GM06990 (cell line): ENCODE data around the gene SLC29A2.

Source experiments
- DNase-seq: peaks from one replicate; pipeline ENCODE4 v3.0.0-alpha.2; 2011; ENCODE audit not compliant: insufficient read length; ENCODE audit errors: extremely low read depth
- H3K27me3 ChIP-seq: replicated peaks from 2 replicates; pipeline ENCODE4 v1.6.0; 2011; ENCODE audit warnings: low read length; ENCODE audit not compliant: control insufficient read depth, insufficient read depth
- H3K36me3 ChIP-seq: 2 replicates; pipeline ENCODE4 v1.5.1; 2011; ENCODE audit warnings: low read length; ENCODE audit not compliant: control insufficient read depth, insufficient read depth
- H3K4me3 ChIP-seq: replicated peaks from 2 replicates; pipeline ENCODE4 v1.5.1; 2011; ENCODE audit warnings: low read depth, mild to moderate bottlenecking, control low read depth, low read length
- CTCF ChIP-seq: IDR thresholded peaks from 2 replicates; pipeline ENCODE4 v1.5.1; 2011; ENCODE audit warnings: low read length, control low read depth, mild to moderate bottlenecking, inconsistent platforms; ENCODE audit not compliant: insufficient read depth, poor library complexity, severe bottlenecking

Gene SLC29A2

GRCh38 chr11:66411323-66411722, 39.8 kb upstream of the SLC29A2 start:
- H3K36me3 ChIP-seq: no peaks in the 10 kb centered on the region
- H3K27me3 ChIP-seq: peaks cover 4% of the 10 kb centered on the region
- no peak for TF ChIP-seq CTCF
- no peak for DNase-seq
- no peak overlapping the region for H3K4me3 ChIP-seq

GRCh38 chr11:66410191-66410590, 38.6 kb upstream of the SLC29A2 start:
- H3K4me3 ChIP-seq: no peak overlapping the region
- no peak for DNase-seq
- peaks cover 1% of the 10 kb centered on the region; the same call in 1 of the 2 replicates for H3K27me3 ChIP-seq
- H3K36me3 ChIP-seq: no peaks in the 10 kb centered on the region
- no peak for TF ChIP-seq CTCF

- Histone ChIP-seq H3K36me3 (no peaks in the 10 kb centered on the region), H3K27me3 (peaks cover 1% of the 10 kb centered on the region; the same call in 1 of the 2 replicates), H3K4me3 (no peak overlapping the region)
- DNase-seq: no peak
- TF ChIP-seq CTCF: no peak
These were observed 37.7 kb upstream of the SLC29A2 start for GRCh38 chr11:66409226-66409625.

DNA sequence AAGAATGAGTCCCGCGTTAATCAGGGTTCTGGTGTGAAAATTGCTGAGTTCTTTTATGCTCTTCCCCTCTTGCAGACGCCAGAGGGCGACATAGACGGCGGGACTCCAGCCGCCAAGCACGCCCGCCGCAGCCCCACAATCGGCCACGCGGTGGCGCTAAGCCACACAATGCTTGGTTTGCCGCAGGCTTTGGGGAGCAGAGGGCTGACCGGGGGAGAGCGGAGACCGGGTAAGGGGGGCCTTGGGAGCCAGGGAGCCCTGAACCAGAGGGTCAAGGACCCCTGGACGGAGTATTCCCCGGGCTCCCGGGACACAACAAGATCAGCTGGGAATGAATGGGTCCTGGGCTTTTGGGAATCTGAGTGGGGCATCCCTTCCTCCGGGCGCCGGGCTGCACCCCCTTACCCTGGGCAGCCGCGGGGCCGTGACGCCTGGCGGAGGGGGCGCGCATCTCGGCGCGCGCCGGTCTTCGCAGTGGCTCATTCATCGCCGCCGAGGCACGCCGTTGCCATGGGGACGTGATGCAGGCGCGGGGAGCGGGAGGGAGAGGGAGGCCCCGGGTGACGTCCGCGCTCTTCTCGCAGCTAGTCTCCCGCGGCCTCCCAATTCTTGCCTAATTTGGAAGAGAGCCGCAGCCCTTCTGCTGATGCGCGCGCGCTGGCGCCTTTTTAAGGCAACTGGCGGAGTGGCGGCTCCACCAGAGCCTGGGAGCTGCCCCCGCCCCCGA, 37.1 kb upstream of the SLC29A2 start:
- Histone ChIP-seq H3K4me3 (peak overlapping the region; percentile 31), H3K36me3 (no peaks in the 10 kb centered on the region), H3K27me3 (peaks cover 1% of the 10 kb centered on the region; the same call in 1 of the 2 replicates)
- DNase-seq: peak; percentile 88
- TF ChIP-seq CTCF: peak; percentile 100

- Histone ChIP-seq H3K36me3 (no peaks in the 10 kb centered on the region), H3K4me3 (no peak overlapping the region), H3K27me3 (peaks cover 1% of the 10 kb centered on the region; the same call in 1 of the 2 replicates)
- DNase-seq: no peak
- no peak for TF ChIP-seq CTCF
These were observed 36.1 kb upstream of the SLC29A2 start for GRCh38 chr11:66407651-66408050.

DNA sequence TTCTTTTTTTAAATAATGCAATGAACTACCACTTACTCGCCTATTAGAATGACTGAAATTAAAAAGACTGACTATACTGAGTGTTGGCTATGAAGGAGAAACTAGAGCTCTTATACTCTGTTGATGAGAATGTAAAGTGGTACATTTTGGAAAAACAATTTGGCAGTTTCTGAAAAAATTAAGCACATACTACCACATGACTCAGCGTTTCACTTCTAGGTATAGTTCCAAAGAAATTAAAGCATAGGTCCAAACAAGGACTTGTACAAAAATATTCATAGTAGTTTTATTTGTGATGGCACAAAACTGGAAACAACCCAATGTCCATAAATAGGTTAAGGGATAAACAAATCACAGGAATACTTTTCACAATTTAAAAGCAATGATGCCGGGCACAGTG, 22.4 kb upstream of the SLC29A2 start:
- no peaks in the 10 kb centered on the region; the same call in 1 of the 2 replicates for H3K27me3 ChIP-seq
- no peaks in the 10 kb centered on the region for H3K36me3 ChIP-seq
- H3K4me3 ChIP-seq: no peak overlapping the region
- DNase-seq: no peak
- no peak for TF ChIP-seq CTCF
